ENCODE measurements around the gene NFIA. TPM values are rescaled to one million over a fixed set of nuclear protein-coding genes. Genes with fewer than 3 reads are reported as not detected.

Gene NFIA
- total and polyA plus RNA-seq, 9 of the 15 experiments (the other 6 are each of a cell fraction or from before 2014, with no cell fraction given) = 5.3 to 24.9 (median 9.8) TPM

- TF ChIP-seq SNAPC5 (CRISPR knock-in tag; IDR thresholded peaks at IDR 0.05) (no peak), YY1 (IDR thresholded peaks at IDR 0.05; ENCODE audit: borderline replicate concordance in 1 of 3, control insufficient read depth in 1 of 3, extremely low read depth in 1 of 3, insufficient read depth in 3 of 3, insufficient read length in 1 of 3, insufficient replicate concordance in 2 of 3, low read depth in 1 of 3, low read length in 2 of 3) (peak in 1 of 3 experiments; percentile 41), RAD51 (IDR thresholded peaks at IDR 0.05; ENCODE audit: borderline replicate concordance, low read depth) (no peak), EP400 (IDR thresholded peaks at IDR 0.05) (peak; percentile 23; the same call in 1 of the 2 replicates), ZBTB33 (CRISPR knock-in tag; IDR thresholded peaks at IDR 0.05) (0 out of 2 replicates have a peak, but pooled peaks have one; percentile 44), ZKSCAN1 (IDR thresholded peaks at IDR 0.05; ENCODE audit: low read depth, low read length) (0 out of 2 replicates have a peak, but pooled peaks have one; percentile 32), EZH2 (IDR thresholded peaks at IDR 0.05; ENCODE audit: borderline replicate concordance, low read depth, low read length) (no peak), PRDM10 (IDR thresholded peaks at IDR 0.05; ENCODE audit: partially characterized antibody) (peak; percentile 85), ZNF12 (CRISPR knock-in tag; IDR thresholded peaks at IDR 0.05) (no peak), CCNT2 (IDR thresholded peaks at IDR 0.05; ENCODE audit: borderline replicate concordance, extremely low read depth, insufficient read length, low read depth, low read length) (peak; percentile 78), ZNF586 (CRISPR knock-in tag; conservative IDR thresholded peaks at IDR 0.05) (no peak), HINFP (tag; conservative IDR thresholded peaks at IDR 0.05; ENCODE audit: low read depth) (no peak), ZNF707 (CRISPR knock-in tag; conservative IDR thresholded peaks at IDR 0.05) (no peak), ZNF561 (CRISPR knock-in tag; conservative IDR thresholded peaks at IDR 0.05) (no peak), SMARCC2 (IDR thresholded peaks at IDR 0.05; ENCODE audit: low read depth) (no peak), HNRNPLL (IDR thresholded peaks at IDR 0.05; ENCODE audit: low read depth, low read length, poor library complexity, severe bottlenecking) (peak; percentile 21), KAT7 (CRISPR knock-in tag; IDR thresholded peaks at IDR 0.05; ENCODE audit: borderline replicate concordance) (no peak; the same call in 1 of the 2 replicates), SAFB (IDR thresholded peaks at IDR 0.05; ENCODE audit: borderline replicate concordance, low read depth, low read length) (peak; percentile 29; the same call in 1 of the 2 replicates)
Observed at GRCh38 chr1:61053712-61054600, 28.4 kb upstream of the NFIA start (continued).
